ENCODE measurements around the gene B4GALNT1. TPM values are rescaled to one million over a fixed set of nuclear protein-coding genes. Genes with fewer than 3 reads are reported as not detected.

B4GALNT1 gene
- total and polyA plus RNA-seq, 9 of the 15 experiments (the other 6 are each of a cell fraction or from before 2014, with no cell fraction given), result 1.0 to 32.2 (median 9.8) TPM

DNA sequence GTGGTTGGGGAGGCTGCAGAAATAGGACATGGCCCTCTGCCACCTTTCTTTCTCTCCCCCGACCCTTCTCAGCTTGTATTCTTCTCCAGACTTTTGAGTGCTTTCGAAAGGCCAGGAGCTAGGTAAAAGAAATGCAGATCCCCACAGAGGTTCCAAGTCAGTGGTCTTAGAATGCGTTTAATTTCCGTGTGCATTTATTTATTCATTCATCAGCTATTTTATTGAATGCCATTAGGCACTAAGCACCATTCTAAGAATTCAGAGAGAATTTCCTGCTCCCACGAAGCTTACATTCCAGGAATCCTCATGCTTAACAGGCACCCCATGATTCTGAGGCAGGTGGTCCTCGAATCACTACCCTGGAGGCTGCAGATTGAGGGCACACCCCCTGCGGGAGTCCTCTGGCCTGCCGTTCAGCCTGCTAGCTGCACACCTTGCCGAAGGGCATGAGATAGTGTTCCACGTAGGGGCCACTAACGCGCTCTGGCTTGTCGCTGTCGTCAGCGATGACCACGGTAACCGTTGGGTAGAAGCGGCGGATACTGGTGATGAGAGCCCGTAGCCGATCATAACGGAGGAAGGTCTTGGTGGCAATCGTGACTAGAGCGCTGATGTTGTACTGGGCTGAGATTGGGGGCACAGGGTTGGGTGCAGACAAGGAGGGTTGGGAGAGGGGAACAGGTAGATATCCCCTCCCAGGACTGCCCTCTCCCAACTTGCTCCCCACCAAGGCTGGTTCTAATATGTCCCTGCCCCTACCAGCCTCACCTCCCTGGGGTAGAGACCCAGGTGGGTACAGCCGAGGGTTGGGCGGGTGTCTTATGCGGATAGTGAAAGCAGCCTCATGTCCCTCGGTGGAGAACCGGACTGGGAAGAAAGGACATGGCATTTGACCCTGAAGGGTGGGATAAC is 4.5 kb downstream of the B4GALNT1 start:
- no peak for TF ChIP-seq SRSF9 (IDR thresholded peaks at IDR 0.05; ENCODE audit: borderline replicate concordance, low read depth, low read length)
- TF ChIP-seq, protein P1, sequence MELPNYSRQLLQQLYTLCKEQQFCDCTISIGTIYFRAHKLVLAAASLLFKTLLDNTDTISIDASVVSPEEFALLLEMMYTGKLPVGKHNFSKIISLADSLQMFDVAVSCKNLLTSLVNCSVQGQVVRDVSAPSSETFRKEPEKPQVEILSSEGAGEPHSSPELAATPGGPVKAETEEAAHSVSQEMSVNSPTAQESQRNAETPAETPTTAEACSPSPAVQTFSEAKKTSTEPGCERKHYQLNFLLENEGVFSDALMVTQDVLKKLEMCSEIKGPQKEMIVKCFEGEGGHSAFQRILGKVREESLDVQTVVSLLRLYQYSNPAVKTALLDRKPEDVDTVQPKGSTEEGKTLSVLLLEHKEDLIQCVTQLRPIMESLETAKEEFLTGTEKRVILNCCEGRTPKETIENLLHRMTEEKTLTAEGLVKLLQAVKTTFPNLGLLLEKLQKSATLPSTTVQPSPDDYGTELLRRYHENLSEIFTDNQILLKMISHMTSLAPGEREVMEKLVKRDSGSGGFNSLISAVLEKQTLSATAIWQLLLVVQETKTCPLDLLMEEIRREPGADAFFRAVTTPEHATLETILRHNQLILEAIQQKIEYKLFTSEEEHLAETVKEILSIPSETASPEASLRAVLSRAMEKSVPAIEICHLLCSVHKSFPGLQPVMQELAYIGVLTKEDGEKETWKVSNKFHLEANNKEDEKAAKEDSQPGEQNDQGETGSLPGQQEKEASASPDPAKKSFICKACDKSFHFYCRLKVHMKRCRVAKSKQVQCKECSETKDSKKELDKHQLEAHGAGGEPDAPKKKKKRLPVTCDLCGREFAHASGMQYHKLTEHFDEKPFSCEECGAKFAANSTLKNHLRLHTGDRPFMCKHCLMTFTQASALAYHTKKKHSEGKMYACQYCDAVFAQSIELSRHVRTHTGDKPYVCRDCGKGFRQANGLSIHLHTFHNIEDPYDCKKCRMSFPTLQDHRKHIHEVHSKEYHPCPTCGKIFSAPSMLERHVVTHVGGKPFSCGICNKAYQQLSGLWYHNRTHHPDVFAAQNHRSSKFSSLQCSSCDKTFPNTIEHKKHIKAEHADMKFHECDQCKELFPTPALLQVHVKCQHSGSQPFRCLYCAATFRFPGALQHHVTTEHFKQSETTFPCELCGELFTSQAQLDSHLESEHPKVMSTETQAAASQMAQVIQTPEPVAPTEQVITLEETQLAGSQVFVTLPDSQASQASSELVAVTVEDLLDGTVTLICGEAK (IDR thresholded peaks at IDR 0.05), result no peak
- TF ChIP-seq, protein P1 (CRISPR knock-in tag; IDR thresholded peaks at IDR 0.05), result no peak
- no peak for TF ChIP-seq NR2C2 (CRISPR knock-in tag; IDR thresholded peaks at IDR 0.05)
- no peak for TF ChIP-seq NR2C2 (tag; IDR thresholded peaks at IDR 0.05)
- no peak for TF ChIP-seq EHMT2 (IDR thresholded peaks at IDR 0.05)
- TF ChIP-seq IRF2 (CRISPR knock-in tag; IDR thresholded peaks at IDR 0.05), result no peak
- Histone ChIP-seq H3K79me2 (ENCODE audit: control insufficient read depth, insufficient read depth, low read length) (0 out of 3 replicates have a peak, but pooled peaks cover 5% of the 10 kb centered on the region), H3K36me3 (ENCODE audit: control insufficient read depth, insufficient read depth, low read length) (peaks cover 46% of the 10 kb centered on the region; the same call in 2 of the 3 replicates), H3K4me3 (no peak overlapping the region), H4K20me1 (replicated peaks; ENCODE audit: control insufficient read depth, insufficient read depth, low read length) (no peaks in the 10 kb centered on the region), H3K27ac (ENCODE audit: extremely low read depth, low read depth, low read length) (no peak overlapping the region), H3K27me3 (ENCODE audit: control insufficient read depth in 2 of 2, insufficient read depth in 2 of 2, low read length in 2 of 2) (no peaks in the 10 kb centered on the region), H3K4me1 (replicated peaks in 1 of 2; ENCODE audit: control insufficient read depth in 2 of 2, insufficient read depth in 2 of 2, low read length in 2 of 2) (peaks cover 0 to 34% of the 10 kb centered on the region in 2 experiments; a peak in 3 of 5 replicates), H3K9me1 (ENCODE audit: control insufficient read depth, insufficient read depth, low read length) (no peaks in the 10 kb centered on the region), H3K9ac (ENCODE audit: insufficient read depth in 1 of 2, low read depth in 2 of 2, low read length in 2 of 2) (no peak overlapping the region), H3K4me2 (ENCODE audit: insufficient read depth, low read length) (no peak overlapping the region), H2AFZ (ENCODE audit: low read depth, low read length) (no peak overlapping the region), H3K9me3 (replicated peaks; ENCODE audit: control insufficient read depth, insufficient read depth, low read depth, low read length) (no peaks in the 10 kb centered on the region)
- intact Hi-C loops (cut with micrococcal nuclease), result no loop called here
- in situ Hi-C loops (cut with MboI), result loop anchor here (5.0 kb wide), 2 partner anchors 64 to 104 kb away; partner anchors contain the start of gene OS9
- ChIA-PET CTCF (ENCODE audit: low intra/inter-chr PET ratio) (no interaction called here), POLR2A (interaction anchor here (1.0 to 1.8 kb wide), 3 partner anchors 9 to 112 kb away, joined by 4 to 7 read pairs (median 4); no protein-coding TSS in a partner anchor)
- FAIRE-seq, result no peak
- no peak for ATAC-seq
- no TSS peak for BruUV-seq (replicated peaks)
- WGBS (ENCODE audit: insufficient coverage, low coverage, missing lambda C conversion rate), result 94% methylated on average over 19 of the region's 29 CpGs
- no peak for DNase-seq (ENCODE audit: extremely low read depth in 1 of 4, low spot score in 3 of 4)
